MCF 10A (cell line): ENCODE measurements around the gene RBX1. TPM values are rescaled to one million over a fixed set of nuclear protein-coding genes. Genes with fewer than 3 reads are reported as not detected.
A peak's percentile ranks its signal among the peaks of the same experiment; 100 is the strongest.

ENCODE experiments used
- BruUV-seq: library from RNA; stranded (reverse); fragments of 400-500 nt; replicated peaks from 2 replicates; lab custom pipeline; 2021; lab: Mats Ljungman, UMichigan
- CTCF ChIA-PET: fragments of 300-600 bp; sonication (Branson Sonifier 250); formaldehyde crosslinking; extraction: SDS; loops from one replicate; lab custom pipeline; 2021; ENCODE audit warnings: antibody characterized with exemption, inconsistent platforms; lab: Yijun Ruan, JAX
- POLR2A ChIA-PET: fragments of 300-600, 350-650 bp; sonication (Branson Sonifier 250); formaldehyde crosslinking; extraction: SDS; loops from one replicate; lab custom pipeline; 2020; ENCODE audit warnings: antibody characterized with exemption, inconsistent platforms; lab: Yijun Ruan, JAX
- DNase-seq: peaks from one replicate; pipeline ENCODE4 v3.0.0-alpha.2; 2018; ENCODE audit not compliant: unreplicated experiment
- H3K27ac Mint-ChIP-seq: one replicate; pipeline ENCODE4 v1.8.0; 2022; ENCODE audit warnings: mild to moderate bottlenecking, low read depth, mixed read lengths; ENCODE audit not compliant: unreplicated experiment
- H3K27me3 Mint-ChIP-seq: one replicate; pipeline ENCODE4 v1.8.0; 2022; ENCODE audit warnings: mixed read lengths; ENCODE audit not compliant: insufficient read depth, unreplicated experiment
- H3K36me3 Mint-ChIP-seq: one replicate; pipeline ENCODE4 v1.8.0; 2022; ENCODE audit warnings: mild to moderate bottlenecking, moderate library complexity, mixed read lengths; ENCODE audit not compliant: insufficient read depth, unreplicated experiment
- H3K4me1 Mint-ChIP-seq: one replicate; pipeline ENCODE4 v1.8.0; 2022; ENCODE audit warnings: mixed read lengths; ENCODE audit not compliant: insufficient read depth, unreplicated experiment
- H3K4me3 Mint-ChIP-seq: one replicate; pipeline ENCODE4 v1.8.0; 2022; ENCODE audit warnings: mild to moderate bottlenecking, moderate library complexity, mixed read lengths; ENCODE audit not compliant: unreplicated experiment
- H3K9me3 Mint-ChIP-seq: one replicate; pipeline ENCODE4 v1.8.0; 2022; ENCODE audit warnings: mixed read lengths; ENCODE audit not compliant: unreplicated experiment
- intact Hi-C: fragments of 100-400 bp; cut with micrococcal nuclease; formaldehyde crosslinking; loops from 2 replicates; pipeline ENCODE4 v1.14.1; 2022
- total RNA-seq: library from RNA; stranded (reverse); gene quantifications from 2 replicates; pipeline ENCODE4 v1.2.3, GENCODE V29; 2022
- TF ChIP-seq, protein P1 (sequence below): fragments of 200-600 bp; IDR thresholded peaks from one replicate; pipeline ENCODE4 v1.8.0; 2022; ENCODE audit warnings: antibody characterized with exemption, mild to moderate bottlenecking; ENCODE audit not compliant: unreplicated experiment

Gene RBX1
- total RNA-seq, 1 experiment from 2014 or later: 46.7 TPM

- BruUV-seq: no TSS peak
- Mint-ChIP-seq H3K27ac (no peak overlapping the region), H3K4me3 (no peak overlapping the region), H3K36me3 (no peaks in the 10 kb centered on the region), H3K27me3 (no peaks in the 10 kb centered on the region), H3K9me3 (no peaks in the 10 kb centered on the region), H3K4me1 (peaks cover 6% of the 10 kb centered on the region)
- intact Hi-C loops: no loop called here
- POLR2A ChIA-PET: interaction anchor here (1.1 to 2.7 kb wide), 3 partner anchors 20 to 51 kb away, joined by 4 to 14 read pairs (median 8); partner anchors contain the start of gene RBX1
- TF ChIP-seq, protein P1, sequence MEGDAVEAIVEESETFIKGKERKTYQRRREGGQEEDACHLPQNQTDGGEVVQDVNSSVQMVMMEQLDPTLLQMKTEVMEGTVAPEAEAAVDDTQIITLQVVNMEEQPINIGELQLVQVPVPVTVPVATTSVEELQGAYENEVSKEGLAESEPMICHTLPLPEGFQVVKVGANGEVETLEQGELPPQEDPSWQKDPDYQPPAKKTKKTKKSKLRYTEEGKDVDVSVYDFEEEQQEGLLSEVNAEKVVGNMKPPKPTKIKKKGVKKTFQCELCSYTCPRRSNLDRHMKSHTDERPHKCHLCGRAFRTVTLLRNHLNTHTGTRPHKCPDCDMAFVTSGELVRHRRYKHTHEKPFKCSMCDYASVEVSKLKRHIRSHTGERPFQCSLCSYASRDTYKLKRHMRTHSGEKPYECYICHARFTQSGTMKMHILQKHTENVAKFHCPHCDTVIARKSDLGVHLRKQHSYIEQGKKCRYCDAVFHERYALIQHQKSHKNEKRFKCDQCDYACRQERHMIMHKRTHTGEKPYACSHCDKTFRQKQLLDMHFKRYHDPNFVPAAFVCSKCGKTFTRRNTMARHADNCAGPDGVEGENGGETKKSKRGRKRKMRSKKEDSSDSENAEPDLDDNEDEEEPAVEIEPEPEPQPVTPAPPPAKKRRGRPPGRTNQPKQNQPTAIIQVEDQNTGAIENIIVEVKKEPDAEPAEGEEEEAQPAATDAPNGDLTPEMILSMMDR: no peak
- no peak for DNase-seq
- CTCF ChIA-PET: interaction anchor here (0.5 to 0.6 kb wide), 2 partner anchors 169 to 461 kb away, joined by 3 read pairs; no protein-coding TSS in a partner anchor
Measured at GRCh38 chr22:41003066-41003465, 51.9 kb downstream of the RBX1 start.

DNA sequence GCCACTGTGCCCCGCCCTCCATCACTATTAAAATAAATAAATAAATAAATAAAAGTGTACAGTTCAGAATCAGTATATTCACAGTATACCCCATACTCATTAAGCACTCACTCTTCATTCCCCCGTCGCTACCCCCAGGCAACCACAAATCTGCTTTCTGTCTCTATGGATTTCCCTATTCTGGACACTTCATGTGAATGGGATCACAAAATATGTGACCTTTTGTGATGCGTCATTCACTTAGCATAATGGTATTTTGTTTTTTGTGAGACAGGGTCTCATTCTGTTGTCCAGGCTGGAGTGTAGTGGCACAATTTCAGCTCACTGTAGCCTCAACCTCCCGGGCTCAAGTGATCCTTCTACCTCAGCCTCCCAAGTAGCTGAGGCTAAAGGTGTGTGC lies 52.8 kb downstream of the RBX1 start:
- ChIA-PET POLR2A (interaction anchor here (0.6 kb wide), 2 partner anchors 16 to 270 kb away, joined by 3 read pairs; no protein-coding TSS in a partner anchor), CTCF (interaction anchor here (0.6 kb wide), 1 partner anchor 10 kb away, joined by 3 read pairs; no protein-coding TSS in a partner anchor)
- Mint-ChIP-seq H3K9me3 (no peaks in the 10 kb centered on the region), H3K36me3 (no peaks in the 10 kb centered on the region), H3K4me3 (no peak overlapping the region), H3K27ac (no peak overlapping the region), H3K4me1 (peaks cover 6% of the 10 kb centered on the region), H3K27me3 (no peaks in the 10 kb centered on the region)
- TF ChIP-seq, protein P1: no peak
- no TSS peak for BruUV-seq
- intact Hi-C loops: no loop called here
- no peak for DNase-seq

- DNase-seq: peak; percentile 69
- no peaks in the 10 kb centered on the region for H3K36me3 Mint-ChIP-seq
- no peaks in the 10 kb centered on the region for H3K9me3 Mint-ChIP-seq
- no TSS peak for BruUV-seq
- TF ChIP-seq, protein P1: no peak
- no peaks in the 10 kb centered on the region for H3K4me1 Mint-ChIP-seq
- no peak overlapping the region for H3K4me3 Mint-ChIP-seq
- H3K27me3 Mint-ChIP-seq: no peaks in the 10 kb centered on the region
- no peak overlapping the region for H3K27ac Mint-ChIP-seq
- POLR2A ChIA-PET: interaction anchor here (0.7 to 1.9 kb wide), 6 partner anchors 13 to 204 kb away, joined by 3 to 14 read pairs (median 3); partner anchors contain the start of gene RBX1
- CTCF ChIA-PET: no interaction called here
- intact Hi-C loops: no loop called here
Measured at GRCh38 chr22:41009222-41009948, 58.2 kb downstream of the RBX1 start.

GRCh38 chr22:41015003-41015402 lies 63.8 kb downstream of the RBX1 start:
- POLR2A ChIA-PET: interaction anchor here (0.6 to 1.6 kb wide), 4 partner anchors 8 to 1574 kb away, joined by 3 to 5 read pairs (median 3); partner anchors contain the start of gene EP300
- intact Hi-C loops: no loop called here

More at GRCh38 chr22:41015003-41015402, 63.8 kb downstream of the RBX1 start:
- no peak for DNase-seq
- Mint-ChIP-seq H3K27ac (no peak overlapping the region), H3K27me3 (no peaks in the 10 kb centered on the region), H3K36me3 (peaks cover 12% of the 10 kb centered on the region), H3K4me1 (no peaks in the 10 kb centered on the region), H3K9me3 (no peaks in the 10 kb centered on the region), H3K4me3 (no peak overlapping the region)
- no TSS peak for BruUV-seq
- TF ChIP-seq, protein P1: no peak
- CTCF ChIA-PET: interaction anchor here (0.6 kb wide), 1 partner anchor 45 kb away, joined by 5 read pairs; no protein-coding TSS in a partner anchor
